GM12872 (cell line): ENCODE measurements around the gene SPATA2L.

ENCODE experiments used
- TF ChIP-seq, protein P1 (sequence below): IDR thresholded peaks from 3 replicates; pipeline ENCODE4 v1.5.1; 2011; ENCODE audit warnings: low read depth, mild to moderate bottlenecking, low read length, moderate library complexity; ENCODE audit not compliant: insufficient read depth

Gene SPATA2L

DNA sequence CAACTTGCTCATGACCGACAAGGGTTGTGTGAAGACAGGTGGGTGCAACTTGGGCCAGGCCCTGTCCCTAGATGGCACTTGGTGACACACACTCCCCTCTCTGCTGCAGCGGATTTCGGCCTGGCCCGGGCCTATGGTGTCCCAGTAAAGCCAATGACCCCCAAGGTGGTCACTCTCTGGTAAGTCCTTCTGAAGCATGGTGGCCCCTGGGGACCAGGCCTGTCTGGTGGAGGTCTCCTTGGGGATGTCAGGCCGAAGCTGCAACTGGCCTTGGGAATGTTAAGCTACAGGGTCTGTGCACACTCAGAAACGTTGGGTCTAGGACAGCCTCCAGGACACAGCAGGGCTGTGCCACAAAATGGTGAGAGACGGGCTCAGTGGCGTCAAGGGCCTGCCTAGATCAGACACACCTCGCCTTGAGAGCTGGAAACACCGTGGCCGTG lies 8.2 kb downstream of the SPATA2L start:
- TF ChIP-seq, protein P1, sequence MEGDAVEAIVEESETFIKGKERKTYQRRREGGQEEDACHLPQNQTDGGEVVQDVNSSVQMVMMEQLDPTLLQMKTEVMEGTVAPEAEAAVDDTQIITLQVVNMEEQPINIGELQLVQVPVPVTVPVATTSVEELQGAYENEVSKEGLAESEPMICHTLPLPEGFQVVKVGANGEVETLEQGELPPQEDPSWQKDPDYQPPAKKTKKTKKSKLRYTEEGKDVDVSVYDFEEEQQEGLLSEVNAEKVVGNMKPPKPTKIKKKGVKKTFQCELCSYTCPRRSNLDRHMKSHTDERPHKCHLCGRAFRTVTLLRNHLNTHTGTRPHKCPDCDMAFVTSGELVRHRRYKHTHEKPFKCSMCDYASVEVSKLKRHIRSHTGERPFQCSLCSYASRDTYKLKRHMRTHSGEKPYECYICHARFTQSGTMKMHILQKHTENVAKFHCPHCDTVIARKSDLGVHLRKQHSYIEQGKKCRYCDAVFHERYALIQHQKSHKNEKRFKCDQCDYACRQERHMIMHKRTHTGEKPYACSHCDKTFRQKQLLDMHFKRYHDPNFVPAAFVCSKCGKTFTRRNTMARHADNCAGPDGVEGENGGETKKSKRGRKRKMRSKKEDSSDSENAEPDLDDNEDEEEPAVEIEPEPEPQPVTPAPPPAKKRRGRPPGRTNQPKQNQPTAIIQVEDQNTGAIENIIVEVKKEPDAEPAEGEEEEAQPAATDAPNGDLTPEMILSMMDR: no peak

DNA sequence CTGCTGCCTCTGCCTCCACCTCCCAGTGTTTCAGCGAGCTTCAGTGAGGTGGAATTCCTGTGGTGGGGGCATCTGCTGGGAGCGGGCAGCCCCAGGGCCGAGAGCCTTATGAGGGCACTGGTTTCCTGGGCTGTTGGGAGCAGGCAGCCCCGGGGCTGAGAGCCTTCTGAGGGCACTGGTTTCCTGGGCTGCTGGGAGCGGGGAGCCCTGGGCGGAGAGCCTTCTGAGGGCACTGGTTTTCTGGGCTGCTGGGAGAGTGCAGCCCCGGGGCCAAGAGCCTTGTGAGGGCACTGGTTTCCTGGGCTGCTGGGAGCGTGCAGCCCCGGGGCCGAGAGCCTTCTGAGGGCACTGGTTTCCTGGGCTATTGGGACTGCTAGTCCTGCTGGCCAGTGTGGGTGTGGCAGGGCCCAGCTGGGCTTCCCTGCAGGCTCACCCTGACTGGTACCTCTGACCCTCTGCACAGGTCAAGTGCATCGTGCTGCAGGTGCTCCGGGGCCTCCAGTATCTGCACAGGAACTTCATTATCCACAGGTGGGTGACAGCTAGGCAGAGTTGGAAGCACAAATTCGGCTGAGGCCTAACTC lies 9.4 kb downstream of the SPATA2L start:
- TF ChIP-seq, protein P1: no peak

- TF ChIP-seq, protein P1: no peak
Measured at GRCh38 chr16:89691231-89691985, 10.1 kb downstream of the SPATA2L start.

DNA sequence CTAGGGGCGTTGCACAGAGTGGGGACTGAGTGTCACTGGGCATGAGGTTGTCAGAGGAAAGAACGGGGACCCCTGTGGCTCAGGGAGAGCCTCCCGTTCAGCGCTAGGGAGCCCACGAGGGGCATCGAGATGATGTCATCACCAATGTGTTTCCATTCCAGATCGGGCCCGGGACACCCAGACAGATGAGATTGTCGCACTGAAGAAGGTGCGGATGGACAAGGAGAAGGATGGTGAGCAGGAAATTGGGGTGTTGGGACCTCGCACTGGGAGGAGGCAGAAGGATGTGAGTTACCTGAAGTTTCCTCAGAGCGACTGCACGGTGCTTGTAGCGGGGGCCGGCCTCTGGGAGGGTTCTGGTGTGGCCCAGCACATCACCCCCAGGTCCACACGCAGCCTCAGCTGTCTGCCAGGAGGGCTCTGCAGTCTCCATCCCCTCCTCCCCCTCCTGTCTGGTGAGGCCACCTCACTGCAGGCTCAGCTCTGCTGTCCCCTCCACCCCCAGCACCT lies 11.1 kb downstream of the SPATA2L start:
- TF ChIP-seq, protein P1: no peak

DNA sequence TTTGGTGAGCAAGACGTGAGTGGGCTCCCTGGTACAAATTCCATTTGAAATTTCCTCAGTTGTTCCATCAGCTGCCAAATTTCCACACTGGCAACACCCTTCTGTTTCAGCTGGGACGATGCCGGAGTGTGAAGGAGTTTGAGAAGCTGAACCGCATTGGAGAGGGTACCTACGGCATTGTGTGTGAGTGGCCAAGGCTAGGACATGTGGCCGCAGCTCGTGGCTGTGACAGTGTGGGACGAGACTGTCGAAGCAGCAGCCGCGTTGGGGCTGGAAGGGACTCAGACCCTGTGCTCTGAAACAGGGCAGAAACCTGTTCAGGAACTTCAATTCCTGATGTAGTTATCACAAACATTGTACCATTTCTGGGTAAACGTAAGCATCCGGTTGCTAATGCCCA lies 12.4 kb downstream of the SPATA2L start:
- TF ChIP-seq, protein P1: no peak

DNA sequence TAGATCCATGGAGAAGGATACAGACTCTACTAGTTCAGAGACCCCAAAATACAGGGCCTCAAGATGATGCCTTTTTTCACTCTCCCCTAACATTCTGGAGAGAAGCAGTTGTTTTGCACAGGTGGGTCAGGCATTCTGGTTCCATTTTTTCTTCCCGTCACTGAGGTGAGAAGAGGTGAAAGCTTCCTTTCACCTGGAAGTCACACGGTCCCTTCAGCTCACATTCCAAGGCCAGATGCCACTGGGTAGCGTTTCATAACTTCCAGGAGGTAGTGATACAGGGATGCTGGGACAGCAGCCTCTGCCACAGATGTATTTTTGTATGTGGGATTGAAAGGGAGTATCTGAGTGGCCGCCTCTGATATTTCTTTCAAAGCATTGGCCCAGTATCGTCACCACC lies 13.1 kb downstream of the SPATA2L start:
- TF ChIP-seq, protein P1: no peak

GRCh38 chr16:89687092-89687940 lies 14.2 kb downstream of the SPATA2L start:
- TF ChIP-seq, protein P1: no peak
